ENCODE data around the gene LPAR3. TPM values are rescaled to one million over a fixed set of nuclear protein-coding genes. Genes with fewer than 3 reads are reported as not detected.

The LPAR3 gene
- total RNA-seq, 1 donor from 2014 or later: not detected

GRCh38 chr1:84763912-84764680 is 128.9 kb downstream of the LPAR3 start:
- H3K27ac ChIP-seq: no peak overlapping the region
- H3K36me3 ChIP-seq: no peaks in the 10 kb centered on the region
- no peak overlapping the region for H3K4me3 ChIP-seq
- H3K4me1 ChIP-seq: peaks cover 0 to 3% of the 10 kb centered on the region in 2 donors
- H3K27me3 ChIP-seq: no peaks in the 10 kb centered on the region
- intact Hi-C loops (cut with DNase I): no loop called here
- no peak for DNase-seq (ENCODE audit: low spot score in 2 of 2)
- no peaks in the 10 kb centered on the region for H3K9me3 ChIP-seq
- TF ChIP-seq, protein P1, sequence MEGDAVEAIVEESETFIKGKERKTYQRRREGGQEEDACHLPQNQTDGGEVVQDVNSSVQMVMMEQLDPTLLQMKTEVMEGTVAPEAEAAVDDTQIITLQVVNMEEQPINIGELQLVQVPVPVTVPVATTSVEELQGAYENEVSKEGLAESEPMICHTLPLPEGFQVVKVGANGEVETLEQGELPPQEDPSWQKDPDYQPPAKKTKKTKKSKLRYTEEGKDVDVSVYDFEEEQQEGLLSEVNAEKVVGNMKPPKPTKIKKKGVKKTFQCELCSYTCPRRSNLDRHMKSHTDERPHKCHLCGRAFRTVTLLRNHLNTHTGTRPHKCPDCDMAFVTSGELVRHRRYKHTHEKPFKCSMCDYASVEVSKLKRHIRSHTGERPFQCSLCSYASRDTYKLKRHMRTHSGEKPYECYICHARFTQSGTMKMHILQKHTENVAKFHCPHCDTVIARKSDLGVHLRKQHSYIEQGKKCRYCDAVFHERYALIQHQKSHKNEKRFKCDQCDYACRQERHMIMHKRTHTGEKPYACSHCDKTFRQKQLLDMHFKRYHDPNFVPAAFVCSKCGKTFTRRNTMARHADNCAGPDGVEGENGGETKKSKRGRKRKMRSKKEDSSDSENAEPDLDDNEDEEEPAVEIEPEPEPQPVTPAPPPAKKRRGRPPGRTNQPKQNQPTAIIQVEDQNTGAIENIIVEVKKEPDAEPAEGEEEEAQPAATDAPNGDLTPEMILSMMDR (IDR thresholded peaks at IDR 0.05): no peak

DNA sequence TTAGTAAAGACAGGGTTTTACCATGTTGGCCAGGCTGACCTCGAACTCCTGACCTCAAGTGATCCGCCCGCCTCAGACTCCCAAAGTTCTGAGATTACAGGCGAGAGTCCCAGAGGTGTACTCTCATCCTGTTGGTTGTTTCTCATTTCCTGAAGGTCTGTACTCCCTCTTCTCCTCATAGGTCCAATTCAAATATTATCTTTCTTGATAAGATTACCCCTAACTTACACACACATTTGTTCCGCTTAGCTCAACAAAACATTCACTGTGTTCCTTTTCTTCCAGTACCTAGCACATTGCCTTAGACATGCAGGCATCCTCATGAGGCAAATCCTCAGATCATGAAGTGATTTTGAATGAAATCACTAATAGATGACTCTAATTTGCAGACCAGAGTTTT is 130.3 kb downstream of the LPAR3 start:
- TF ChIP-seq, protein P1 (IDR thresholded peaks at IDR 0.05): no peak
- Histone ChIP-seq H3K27me3 (no peaks in the 10 kb centered on the region), H3K4me3 (no peak overlapping the region)

More for the DNA sequence above, 130.3 kb downstream of the LPAR3 start:
- intact Hi-C loops (cut with DNase I): no loop called here
- peaks cover 0 to 7% of the 10 kb centered on the region in 2 donors for H3K4me1 ChIP-seq
- H3K36me3 ChIP-seq: no peaks in the 10 kb centered on the region
- no peaks in the 10 kb centered on the region for H3K9me3 ChIP-seq
- H3K27ac ChIP-seq: no peak overlapping the region
- no peak for DNase-seq (ENCODE audit: low spot score in 2 of 2)

Other genes with a start within 250 kb of the LPAR3 start
- 2.3 TPM for gene SSX2IP, start 202.7 kb downstream of the LPAR3 start, total RNA-seq
- not detected for gene MCOLN2, start 103.9 kb upstream of the LPAR3 start, total RNA-seq
- 0.32 TPM for gene MCOLN3, start 155.3 kb upstream of the LPAR3 start, total RNA-seq

Measured in ascending aorta (tissue), 2 donors.